GM12892 (cell line): ENCODE results near the gene HID1. TPM values are rescaled to one million over a fixed set of nuclear protein-coding genes. Genes with fewer than 3 reads are reported as not detected.

ENCODE experiments used
- DNase-seq: peaks from one replicate; pipeline ENCODE4 v3.0.0; 2011; ENCODE audit not compliant: insufficient read length
- FAIRE-seq: peaks from 2 replicates; lab custom pipeline; 2011; peaks lifted over from hg19 to GRCh38; lab: Jason Lieb, UNC
- POLR2A ChIP-seq: IDR thresholded peaks from 2 replicates; pipeline ENCODE4 v1.6.1; 2011; ENCODE audit warnings: low read depth, low read length, control low read depth
- POLR2AphosphoS5 ChIP-seq: IDR thresholded peaks from 2 replicates; pipeline ENCODE4 v1.6.1; 2011; ENCODE audit warnings: low read depth, low read length, control low read depth
- TAF1 ChIP-seq: IDR thresholded peaks from 2 replicates; pipeline ENCODE4 v1.6.1; 2011; ENCODE audit warnings: low read depth, mild to moderate bottlenecking, control low read depth, low read length, borderline replicate concordance
- polyA plus RNA-seq: library from polyadenylated mRNA; unstranded; fragments of >200 nt; gene quantifications from one replicate; pipeline ENCODE4 v1.2.1, GENCODE V29; 2012; ENCODE audit warnings: missing spikeins, inconsistent platforms; ENCODE audit not compliant: missing spikeins

The HID1 gene, protein sequence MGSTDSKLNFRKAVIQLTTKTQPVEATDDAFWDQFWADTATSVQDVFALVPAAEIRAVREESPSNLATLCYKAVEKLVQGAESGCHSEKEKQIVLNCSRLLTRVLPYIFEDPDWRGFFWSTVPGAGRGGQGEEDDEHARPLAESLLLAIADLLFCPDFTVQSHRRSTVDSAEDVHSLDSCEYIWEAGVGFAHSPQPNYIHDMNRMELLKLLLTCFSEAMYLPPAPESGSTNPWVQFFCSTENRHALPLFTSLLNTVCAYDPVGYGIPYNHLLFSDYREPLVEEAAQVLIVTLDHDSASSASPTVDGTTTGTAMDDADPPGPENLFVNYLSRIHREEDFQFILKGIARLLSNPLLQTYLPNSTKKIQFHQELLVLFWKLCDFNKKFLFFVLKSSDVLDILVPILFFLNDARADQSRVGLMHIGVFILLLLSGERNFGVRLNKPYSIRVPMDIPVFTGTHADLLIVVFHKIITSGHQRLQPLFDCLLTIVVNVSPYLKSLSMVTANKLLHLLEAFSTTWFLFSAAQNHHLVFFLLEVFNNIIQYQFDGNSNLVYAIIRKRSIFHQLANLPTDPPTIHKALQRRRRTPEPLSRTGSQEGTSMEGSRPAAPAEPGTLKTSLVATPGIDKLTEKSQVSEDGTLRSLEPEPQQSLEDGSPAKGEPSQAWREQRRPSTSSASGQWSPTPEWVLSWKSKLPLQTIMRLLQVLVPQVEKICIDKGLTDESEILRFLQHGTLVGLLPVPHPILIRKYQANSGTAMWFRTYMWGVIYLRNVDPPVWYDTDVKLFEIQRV
- polyA plus RNA-seq = 0.49 TPM

- DNase-seq = peak; percentile 79
- FAIRE-seq = peak; percentile 42
- TF ChIP-seq TAF1 (no peak), POLR2A (no peak), POLR2AphosphoS5 (no peak)
These were observed at the start of gene HID1 for GRCh38 chr17:74972107-74972972. TSS of gene HID1 (minus strand) at chr17:74972759. CDS start at chr17:74972656, 103 bp downstream.

- no peak for DNase-seq
- no peak for FAIRE-seq
These were observed 48.0 kb upstream of the HID1 start for GRCh38 chr17:75020331-75021110.

DNA sequence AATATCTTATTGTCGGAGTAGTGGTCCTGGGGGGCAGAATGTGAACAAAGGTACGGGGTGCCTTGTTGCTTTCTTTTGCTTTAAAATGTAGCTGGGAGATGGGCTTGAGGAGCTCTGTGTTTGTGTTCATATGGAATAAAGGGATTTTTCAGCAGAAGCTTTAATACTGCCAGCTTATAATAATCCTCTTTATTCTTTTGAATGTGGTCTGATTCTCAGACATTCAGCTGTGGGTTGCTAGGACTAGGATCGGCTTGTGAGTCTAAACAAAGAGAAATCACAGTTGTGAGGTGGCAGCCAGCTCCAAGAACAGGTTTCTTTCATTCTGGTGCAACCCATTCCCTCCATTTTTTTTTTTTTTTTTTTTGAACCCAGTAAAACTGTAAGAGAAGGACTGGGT lies 47.2 kb upstream of the HID1 start:
- DNase-seq (no peak), FAIRE-seq (no peak)
- no peak for TF ChIP-seq POLR2A
- TF ChIP-seq POLR2AphosphoS5 = no peak
- no peak for TF ChIP-seq TAF1

More at GRCh38 chr17:75020331-75021110, 48.0 kb upstream of the HID1 start:
- TF ChIP-seq POLR2A = no peak
- no peak for TF ChIP-seq POLR2AphosphoS5
- no peak for TF ChIP-seq TAF1

- no peak for TF ChIP-seq TAF1
- no peak for TF ChIP-seq POLR2A
- no peak for TF ChIP-seq POLR2AphosphoS5
- DNase-seq (no peak), FAIRE-seq (no peak)
These were observed 46.6 kb upstream of the HID1 start for GRCh38 chr17:75019146-75019545.

GRCh38 chr17:75013092-75013559 lies 40.6 kb upstream of the HID1 start:
- FAIRE-seq = no peak
- no peak for DNase-seq
- TF ChIP-seq POLR2A (no peak), TAF1 (no peak), POLR2AphosphoS5 (no peak)

DNA sequence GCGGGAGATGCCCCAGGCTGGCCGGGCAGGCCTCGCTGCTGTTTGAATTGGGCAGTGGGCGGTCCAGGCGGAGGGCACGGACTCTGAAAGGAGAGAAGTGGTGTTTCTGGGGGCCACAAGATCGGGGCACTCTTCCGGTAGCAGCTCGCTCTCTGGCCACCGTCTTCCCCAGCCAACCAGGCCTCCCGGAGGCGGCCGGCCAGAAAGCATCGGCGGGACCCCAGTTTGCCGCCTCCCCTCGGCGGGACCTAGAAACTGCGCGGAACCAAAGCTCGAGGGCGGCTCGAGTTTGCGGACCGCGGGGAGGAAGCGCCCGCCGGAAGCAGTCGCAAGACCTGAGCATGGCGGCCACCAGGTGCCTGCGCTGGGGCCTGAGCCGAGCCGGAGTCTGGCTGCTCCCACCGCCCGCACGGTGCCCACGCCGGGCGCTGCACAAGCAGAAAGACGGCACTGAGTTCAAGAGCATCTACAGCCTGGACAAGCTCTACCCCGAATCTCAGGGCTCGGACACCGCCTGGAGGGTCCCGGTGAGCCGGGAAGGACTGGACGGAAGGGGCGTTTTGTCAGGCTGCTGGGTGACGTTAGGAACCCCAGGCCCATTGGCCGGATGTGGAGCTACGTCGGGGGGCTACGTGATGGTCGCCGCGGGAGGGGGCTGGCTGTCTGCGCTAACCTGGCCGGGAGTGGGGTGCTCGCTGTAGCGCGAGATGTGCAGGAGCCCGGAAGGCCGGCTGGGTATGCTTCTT lies 40.0 kb upstream of the HID1 start, which contains the start of gene MRPL58:
Gene MRPL58, plus strand, starts transcription at position 325 of the 746 bp plus-strand sequence. Its CDS starts 17 bp downstream, at position 342.
- TF ChIP-seq POLR2A (peak; percentile 82), TAF1 (peak; percentile 98), POLR2AphosphoS5 (peak; percentile 92)
- peak; percentile 89 for DNase-seq
- peak; percentile 9 for FAIRE-seq

- TF ChIP-seq POLR2A = no peak
- TF ChIP-seq POLR2AphosphoS5 = no peak
- no peak for TF ChIP-seq TAF1
- DNase-seq = no peak
- no peak for FAIRE-seq
These were observed 39.5 kb upstream of the HID1 start for GRCh38 chr17:75012096-75012345.

GRCh38 chr17:75011401-75012095 lies 39.0 kb upstream of the HID1 start:
- no peak for FAIRE-seq
- TF ChIP-seq TAF1 (no peak), POLR2A (no peak), POLR2AphosphoS5 (no peak)
- no peak for DNase-seq
